HCT116 (cell line): Measurements from ENCODE around the gene TACC3.

Experiments used
- CEBPB ChIP-seq: IDR thresholded peaks from 2 replicates; pipeline ENCODE4 v1.6.1; 2012; ENCODE audit warnings: low read depth
- EZH2phosphoT487 ChIP-seq: fragments of 200-600 bp; IDR thresholded peaks from 2 replicates; pipeline ENCODE4 v1.6.1; 2018; ENCODE audit warnings: antibody characterized with exemption, borderline replicate concordance
- POLR2A ChIP-seq: IDR thresholded peaks from 2 replicates; pipeline ENCODE4 v1.7.0; 2011; ENCODE audit warnings: borderline replicate concordance; ENCODE audit not compliant: insufficient read depth, insufficient read length; ENCODE audit errors: extremely low read depth
- RAD21 ChIP-seq: IDR thresholded peaks from 2 replicates; pipeline ENCODE4 v1.6.1; 2012; ENCODE audit warnings: low read depth, mild to moderate bottlenecking
- YY1 ChIP-seq: IDR thresholded peaks from 2 replicates; pipeline ENCODE4 v1.6.1; 2011; ENCODE audit warnings: low read length, low read depth, moderate library complexity, mild to moderate bottlenecking; ENCODE audit not compliant: insufficient replicate concordance; ENCODE audit errors: extremely low read depth
- ZFX ChIP-seq: fragments of 450-650 bp; IDR thresholded peaks from 2 replicates; pipeline ENCODE4 v1.6.1; 2017
- ZNF274 ChIP-seq: fragments of 200-500 bp; sonication (Bioruptor generic); IDR thresholded peaks from 2 replicates; pipeline ENCODE4 v1.6.1; 2014; ENCODE audit warnings: mild to moderate bottlenecking, low read depth, low read length, inconsistent platforms
- TF ChIP-seq, protein P1 (sequence below), 3 experiments: fragments of 200-600 bp in 1 of 3; sonication (generic) in 1 of 3; IDR thresholded peaks in 2 of 3; conservative IDR thresholded peaks in 1 of 3; 2 replicates each; pipeline ENCODE4 v1.5.1; 2012 to 2017; ENCODE audit warnings: low read depth in 2 of 3, low read length in 2 of 3, antibody characterized with exemption in 1 of 3, borderline replicate concordance in 1 of 3, control low read depth in 1 of 3, mild to moderate bottlenecking in 1 of 3, mixed read lengths in 1 of 3, mixed run types in 1 of 3, moderate library complexity in 1 of 3; ENCODE audit not compliant: insufficient read depth in 1 of 3
- TF ChIP-seq, protein P2 (sequence below): IDR thresholded peaks from 2 replicates; pipeline ENCODE4 v1.6.1; 2012; ENCODE audit warnings: low read depth
- TF ChIP-seq, protein P3 (sequence below): IDR thresholded peaks from 2 replicates; pipeline ENCODE4 v1.6.1; 2012

DNA sequence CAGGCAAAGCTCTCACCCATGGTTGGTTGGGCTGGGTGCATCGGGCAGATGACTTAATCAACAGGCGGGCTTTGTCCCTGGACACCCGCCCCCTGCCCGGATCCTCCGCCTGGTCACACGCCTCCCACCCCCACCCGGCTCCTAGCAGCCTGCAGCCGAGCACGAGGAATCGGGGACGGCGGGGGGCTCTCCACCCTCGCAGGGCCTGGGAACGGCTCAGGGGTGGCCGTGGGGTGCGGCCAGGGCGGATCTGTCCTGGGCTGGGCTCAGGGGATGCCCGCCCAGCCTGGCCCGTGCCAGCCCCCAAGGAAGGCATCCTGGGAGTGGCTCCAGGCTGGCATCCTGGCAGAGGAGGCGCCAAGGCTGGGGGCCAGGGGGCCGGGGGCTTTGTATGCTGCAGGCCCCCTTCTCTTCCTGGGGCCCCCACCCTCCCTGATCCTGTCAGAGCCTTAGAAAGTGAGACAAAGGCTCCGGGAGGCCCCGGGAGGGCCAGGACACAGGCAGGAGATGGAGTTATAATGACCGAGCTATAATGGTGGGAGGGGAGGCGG lies 39.3 kb downstream of the TACC3 start:
- TF ChIP-seq, protein P1, sequence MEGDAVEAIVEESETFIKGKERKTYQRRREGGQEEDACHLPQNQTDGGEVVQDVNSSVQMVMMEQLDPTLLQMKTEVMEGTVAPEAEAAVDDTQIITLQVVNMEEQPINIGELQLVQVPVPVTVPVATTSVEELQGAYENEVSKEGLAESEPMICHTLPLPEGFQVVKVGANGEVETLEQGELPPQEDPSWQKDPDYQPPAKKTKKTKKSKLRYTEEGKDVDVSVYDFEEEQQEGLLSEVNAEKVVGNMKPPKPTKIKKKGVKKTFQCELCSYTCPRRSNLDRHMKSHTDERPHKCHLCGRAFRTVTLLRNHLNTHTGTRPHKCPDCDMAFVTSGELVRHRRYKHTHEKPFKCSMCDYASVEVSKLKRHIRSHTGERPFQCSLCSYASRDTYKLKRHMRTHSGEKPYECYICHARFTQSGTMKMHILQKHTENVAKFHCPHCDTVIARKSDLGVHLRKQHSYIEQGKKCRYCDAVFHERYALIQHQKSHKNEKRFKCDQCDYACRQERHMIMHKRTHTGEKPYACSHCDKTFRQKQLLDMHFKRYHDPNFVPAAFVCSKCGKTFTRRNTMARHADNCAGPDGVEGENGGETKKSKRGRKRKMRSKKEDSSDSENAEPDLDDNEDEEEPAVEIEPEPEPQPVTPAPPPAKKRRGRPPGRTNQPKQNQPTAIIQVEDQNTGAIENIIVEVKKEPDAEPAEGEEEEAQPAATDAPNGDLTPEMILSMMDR (IDR thresholded peaks at IDR 0.05 in 2 of 3, conservative IDR thresholded peaks at IDR 0.05 in 1 of 3; ENCODE audit: borderline replicate concordance in 1 of 3, insufficient read depth in 1 of 3, low read depth in 2 of 3, low read length in 2 of 3), result no peak
- TF ChIP-seq, protein P2, sequence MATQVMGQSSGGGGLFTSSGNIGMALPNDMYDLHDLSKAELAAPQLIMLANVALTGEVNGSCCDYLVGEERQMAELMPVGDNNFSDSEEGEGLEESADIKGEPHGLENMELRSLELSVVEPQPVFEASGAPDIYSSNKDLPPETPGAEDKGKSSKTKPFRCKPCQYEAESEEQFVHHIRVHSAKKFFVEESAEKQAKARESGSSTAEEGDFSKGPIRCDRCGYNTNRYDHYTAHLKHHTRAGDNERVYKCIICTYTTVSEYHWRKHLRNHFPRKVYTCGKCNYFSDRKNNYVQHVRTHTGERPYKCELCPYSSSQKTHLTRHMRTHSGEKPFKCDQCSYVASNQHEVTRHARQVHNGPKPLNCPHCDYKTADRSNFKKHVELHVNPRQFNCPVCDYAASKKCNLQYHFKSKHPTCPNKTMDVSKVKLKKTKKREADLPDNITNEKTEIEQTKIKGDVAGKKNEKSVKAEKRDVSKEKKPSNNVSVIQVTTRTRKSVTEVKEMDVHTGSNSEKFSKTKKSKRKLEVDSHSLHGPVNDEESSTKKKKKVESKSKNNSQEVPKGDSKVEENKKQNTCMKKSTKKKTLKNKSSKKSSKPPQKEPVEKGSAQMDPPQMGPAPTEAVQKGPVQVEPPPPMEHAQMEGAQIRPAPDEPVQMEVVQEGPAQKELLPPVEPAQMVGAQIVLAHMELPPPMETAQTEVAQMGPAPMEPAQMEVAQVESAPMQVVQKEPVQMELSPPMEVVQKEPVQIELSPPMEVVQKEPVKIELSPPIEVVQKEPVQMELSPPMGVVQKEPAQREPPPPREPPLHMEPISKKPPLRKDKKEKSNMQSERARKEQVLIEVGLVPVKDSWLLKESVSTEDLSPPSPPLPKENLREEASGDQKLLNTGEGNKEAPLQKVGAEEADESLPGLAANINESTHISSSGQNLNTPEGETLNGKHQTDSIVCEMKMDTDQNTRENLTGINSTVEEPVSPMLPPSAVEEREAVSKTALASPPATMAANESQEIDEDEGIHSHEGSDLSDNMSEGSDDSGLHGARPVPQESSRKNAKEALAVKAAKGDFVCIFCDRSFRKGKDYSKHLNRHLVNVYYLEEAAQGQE, result no peak
- TF ChIP-seq POLR2A (no peak), ZFX (no peak), ZNF274 (no peak), RAD21 (no peak), EZH2phosphoT487 (no peak), YY1 (no peak), CEBPB (no peak)
- TF ChIP-seq, protein P3, sequence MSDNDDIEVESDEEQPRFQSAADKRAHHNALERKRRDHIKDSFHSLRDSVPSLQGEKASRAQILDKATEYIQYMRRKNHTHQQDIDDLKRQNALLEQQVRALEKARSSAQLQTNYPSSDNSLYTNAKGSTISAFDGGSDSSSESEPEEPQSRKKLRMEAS, result no peak
